NB4 (cell line): Measurements from ENCODE around the gene TSPAN6.

Source experiments
- MYC ChIP-seq: IDR thresholded peaks from 2 replicates; pipeline ENCODE4 v1.6.1; 2011; ENCODE audit warnings: low read depth, low read length
- POLR2A ChIP-seq: IDR thresholded peaks from 2 replicates; pipeline ENCODE4 v1.6.1; 2011; ENCODE audit warnings: mild to moderate bottlenecking; ENCODE audit not compliant: insufficient read length; ENCODE audit errors: extremely low read depth
- TF ChIP-seq, protein P1 (sequence below): IDR thresholded peaks from 2 replicates; pipeline ENCODE4 v1.6.1; 2011; ENCODE audit warnings: low read depth, low read length
- TF ChIP-seq, protein P2 (sequence below): IDR thresholded peaks from one replicate; pipeline ENCODE4 v1.5.1; 2012; ENCODE audit warnings: low read depth, low read length

DNA sequence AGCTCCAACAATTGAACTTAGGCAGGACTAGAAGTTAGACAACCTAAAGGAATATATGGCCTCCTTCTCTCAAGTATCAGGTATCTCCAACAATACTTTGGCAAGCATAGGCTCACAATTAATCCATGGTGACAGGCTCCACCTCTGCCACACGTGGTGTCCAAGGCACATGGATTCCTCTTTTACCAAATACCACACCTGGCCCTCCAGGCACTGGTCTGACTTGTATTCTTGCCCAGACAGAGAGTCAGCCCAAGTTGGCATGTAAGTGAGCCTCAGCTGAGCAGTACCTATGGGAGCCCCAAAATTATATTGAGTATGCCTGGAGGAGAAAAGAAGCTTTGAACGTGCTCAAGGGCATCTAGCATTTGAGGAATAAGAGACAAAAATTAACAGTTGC, 27.0 kb upstream of the TSPAN6 start:
- TF ChIP-seq, protein P1, sequence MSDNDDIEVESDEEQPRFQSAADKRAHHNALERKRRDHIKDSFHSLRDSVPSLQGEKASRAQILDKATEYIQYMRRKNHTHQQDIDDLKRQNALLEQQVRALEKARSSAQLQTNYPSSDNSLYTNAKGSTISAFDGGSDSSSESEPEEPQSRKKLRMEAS = no peak
- TF ChIP-seq, protein P2, sequence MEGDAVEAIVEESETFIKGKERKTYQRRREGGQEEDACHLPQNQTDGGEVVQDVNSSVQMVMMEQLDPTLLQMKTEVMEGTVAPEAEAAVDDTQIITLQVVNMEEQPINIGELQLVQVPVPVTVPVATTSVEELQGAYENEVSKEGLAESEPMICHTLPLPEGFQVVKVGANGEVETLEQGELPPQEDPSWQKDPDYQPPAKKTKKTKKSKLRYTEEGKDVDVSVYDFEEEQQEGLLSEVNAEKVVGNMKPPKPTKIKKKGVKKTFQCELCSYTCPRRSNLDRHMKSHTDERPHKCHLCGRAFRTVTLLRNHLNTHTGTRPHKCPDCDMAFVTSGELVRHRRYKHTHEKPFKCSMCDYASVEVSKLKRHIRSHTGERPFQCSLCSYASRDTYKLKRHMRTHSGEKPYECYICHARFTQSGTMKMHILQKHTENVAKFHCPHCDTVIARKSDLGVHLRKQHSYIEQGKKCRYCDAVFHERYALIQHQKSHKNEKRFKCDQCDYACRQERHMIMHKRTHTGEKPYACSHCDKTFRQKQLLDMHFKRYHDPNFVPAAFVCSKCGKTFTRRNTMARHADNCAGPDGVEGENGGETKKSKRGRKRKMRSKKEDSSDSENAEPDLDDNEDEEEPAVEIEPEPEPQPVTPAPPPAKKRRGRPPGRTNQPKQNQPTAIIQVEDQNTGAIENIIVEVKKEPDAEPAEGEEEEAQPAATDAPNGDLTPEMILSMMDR = no peak
- TF ChIP-seq POLR2A = no peak
- TF ChIP-seq MYC = no peak
